Measurements from ENCODE around the gene CTBS. TPM values are rescaled to one million over a fixed set of nuclear protein-coding genes. Genes with fewer than 3 reads are reported as not detected.
A peak's percentile ranks its signal among the peaks of the same experiment; 100 is the strongest.

CTBS gene
- total RNA-seq, 1 donor from 2014 or later: 11.5 TPM

DNA sequence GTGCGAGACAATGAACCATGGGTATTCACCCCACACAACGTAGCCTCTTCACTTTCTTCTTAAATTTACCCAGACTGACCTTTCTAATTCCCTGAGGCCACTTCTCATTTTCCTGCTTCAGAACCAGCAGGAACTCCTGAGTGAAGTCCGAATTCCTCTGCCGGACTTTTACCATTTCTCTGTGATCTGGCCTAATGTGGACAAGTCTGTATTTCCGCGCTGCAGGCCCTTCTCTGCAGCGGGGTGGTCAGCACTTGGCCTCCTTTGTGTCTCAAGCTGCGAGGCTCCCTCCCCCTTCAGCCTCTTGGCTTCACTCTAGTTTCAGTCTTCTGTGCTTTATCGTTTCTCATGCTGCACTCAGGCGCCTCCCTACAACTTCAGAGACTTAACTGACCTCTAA, 9.4 kb upstream of the CTBS start:
- Mint-ChIP-seq H3K4me3 (peak overlapping the region; percentile 13), H3K9me3 (peaks cover 2% of the 10 kb centered on the region), H3K36me3 (no peaks in the 10 kb centered on the region), H3K27ac (peak overlapping the region; percentile 70), H3K4me1 (peaks cover 21% of the 10 kb centered on the region), H3K27me3 (ENCODE audit: insufficient read depth, low read depth) (peaks cover 7% of the 10 kb centered on the region)
- Histone ChIP-seq H3K4me1 (peaks cover 19% of the 10 kb centered on the region), H3K9ac (no peak overlapping the region), H2AFZ (replicated peaks) (no peak overlapping the region), H3K4me2 (peak overlapping the region; percentile 66), H3K27ac (no peak overlapping the region), H3F3A (ENCODE audit: low read depth) (peaks cover 19% of the 10 kb centered on the region), H3K79me2 (ENCODE audit: low read depth) (no peaks in the 10 kb centered on the region), H4K20me1 (ENCODE audit: low read depth) (no peaks in the 10 kb centered on the region), H3K4me3 (peak overlapping the region; percentile 13), H3K9me3 (ENCODE audit: low read depth) (no peaks in the 10 kb centered on the region), H3K27me3 (no peaks in the 10 kb centered on the region), H3K36me3 (no peaks in the 10 kb centered on the region)
- TF ChIP-seq EZH2 (IDR thresholded peaks at IDR 0.05) (no peak), EZH2phosphoT487 (IDR thresholded peaks at IDR 0.05) (no peak)
- TF ChIP-seq, protein P1, sequence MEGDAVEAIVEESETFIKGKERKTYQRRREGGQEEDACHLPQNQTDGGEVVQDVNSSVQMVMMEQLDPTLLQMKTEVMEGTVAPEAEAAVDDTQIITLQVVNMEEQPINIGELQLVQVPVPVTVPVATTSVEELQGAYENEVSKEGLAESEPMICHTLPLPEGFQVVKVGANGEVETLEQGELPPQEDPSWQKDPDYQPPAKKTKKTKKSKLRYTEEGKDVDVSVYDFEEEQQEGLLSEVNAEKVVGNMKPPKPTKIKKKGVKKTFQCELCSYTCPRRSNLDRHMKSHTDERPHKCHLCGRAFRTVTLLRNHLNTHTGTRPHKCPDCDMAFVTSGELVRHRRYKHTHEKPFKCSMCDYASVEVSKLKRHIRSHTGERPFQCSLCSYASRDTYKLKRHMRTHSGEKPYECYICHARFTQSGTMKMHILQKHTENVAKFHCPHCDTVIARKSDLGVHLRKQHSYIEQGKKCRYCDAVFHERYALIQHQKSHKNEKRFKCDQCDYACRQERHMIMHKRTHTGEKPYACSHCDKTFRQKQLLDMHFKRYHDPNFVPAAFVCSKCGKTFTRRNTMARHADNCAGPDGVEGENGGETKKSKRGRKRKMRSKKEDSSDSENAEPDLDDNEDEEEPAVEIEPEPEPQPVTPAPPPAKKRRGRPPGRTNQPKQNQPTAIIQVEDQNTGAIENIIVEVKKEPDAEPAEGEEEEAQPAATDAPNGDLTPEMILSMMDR (IDR thresholded peaks at IDR 0.05): no peak
- peak; percentile 42 for DNase-seq (ENCODE audit: low spot score)

DNA sequence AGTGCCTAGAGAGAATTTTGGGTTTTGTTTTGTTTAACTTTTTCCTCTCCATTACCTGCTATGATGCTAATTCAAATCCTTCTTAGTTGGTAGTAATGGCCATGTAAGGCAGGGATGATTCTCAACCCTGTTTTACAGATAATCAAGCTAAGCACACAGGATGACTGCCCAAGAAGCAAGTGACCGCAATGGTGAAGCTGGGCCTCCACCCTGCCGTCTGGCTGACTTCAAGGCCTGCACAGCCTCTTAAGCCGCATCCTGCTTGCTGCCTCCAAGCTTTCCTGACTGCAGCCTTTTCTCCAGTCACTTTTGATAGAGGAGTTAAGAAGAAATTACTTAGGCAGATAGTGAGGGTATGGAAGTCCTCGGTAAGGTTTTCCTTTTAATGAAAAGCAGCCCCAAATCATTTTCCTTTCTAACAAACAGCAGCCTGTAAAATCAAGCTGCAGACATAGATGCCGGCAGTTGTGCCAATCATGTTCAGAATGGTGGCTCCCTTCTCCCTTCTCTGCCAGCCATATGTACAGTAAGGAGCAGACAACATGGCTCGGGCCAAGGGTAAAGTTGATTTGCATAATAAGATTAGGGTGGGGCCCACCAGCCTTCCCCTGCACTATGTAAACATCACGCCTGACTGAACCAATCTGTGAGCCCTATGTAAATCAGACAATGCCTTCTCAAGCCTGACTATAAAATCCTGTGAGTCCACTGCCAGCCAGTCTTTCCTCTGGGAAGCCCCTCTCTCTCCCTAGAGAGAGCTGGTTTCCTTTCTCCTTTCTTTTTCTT, 8.8 kb upstream of the CTBS start:
- Mint-ChIP-seq H3K9me3 (peaks cover 2% of the 10 kb centered on the region), H3K27ac (peak overlapping the region; percentile 80), H3K27me3 (ENCODE audit: insufficient read depth, low read depth) (peaks cover 7% of the 10 kb centered on the region), H3K4me1 (peaks cover 21% of the 10 kb centered on the region), H3K36me3 (no peaks in the 10 kb centered on the region), H3K4me3 (peak overlapping the region; percentile 13)
- Histone ChIP-seq H3K27ac (no peak overlapping the region), H3K36me3 (no peaks in the 10 kb centered on the region), H4K20me1 (ENCODE audit: low read depth) (no peaks in the 10 kb centered on the region), H2AFZ (replicated peaks) (no peak overlapping the region), H3K4me1 (peaks cover 19% of the 10 kb centered on the region), H3K4me3 (peak overlapping the region; percentile 13), H3F3A (ENCODE audit: low read depth) (peaks cover 19% of the 10 kb centered on the region), H3K79me2 (ENCODE audit: low read depth) (no peaks in the 10 kb centered on the region), H3K9ac (no peak overlapping the region), H3K27me3 (no peaks in the 10 kb centered on the region), H3K4me2 (peak overlapping the region; percentile 66), H3K9me3 (ENCODE audit: low read depth) (no peaks in the 10 kb centered on the region)
- peak; percentile 85 for DNase-seq (ENCODE audit: low spot score)
- TF ChIP-seq, protein P1 (IDR thresholded peaks at IDR 0.05): no peak
- no peak for TF ChIP-seq EZH2phosphoT487 (IDR thresholded peaks at IDR 0.05)
- TF ChIP-seq EZH2 (IDR thresholded peaks at IDR 0.05): no peak

DNA sequence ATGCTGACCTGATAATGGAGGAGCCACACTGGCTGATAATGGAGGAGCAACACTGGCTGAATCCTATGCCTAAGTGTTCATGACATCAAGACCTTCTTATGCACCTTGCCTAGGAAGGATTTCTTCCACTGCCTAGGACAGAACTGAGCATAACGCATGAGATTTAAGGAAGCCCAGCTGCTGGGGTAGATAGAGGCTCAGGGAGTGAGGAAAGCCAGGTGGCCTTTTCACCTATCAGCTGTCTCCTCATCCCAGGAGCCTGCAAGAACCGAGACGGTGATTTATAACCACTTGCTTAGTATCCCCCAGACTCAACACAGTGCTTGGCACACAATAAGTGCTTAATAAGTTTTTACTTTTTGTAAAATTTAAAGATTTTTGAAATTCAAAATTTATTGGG, 7.4 kb upstream of the CTBS start:
- Histone ChIP-seq H3K36me3 (no peaks in the 10 kb centered on the region), H4K20me1 (ENCODE audit: low read depth) (no peaks in the 10 kb centered on the region), H3K9me3 (ENCODE audit: low read depth) (no peaks in the 10 kb centered on the region), H3K27ac (no peak overlapping the region), H3K4me2 (no peak overlapping the region), H3K27me3 (no peaks in the 10 kb centered on the region), H2AFZ (replicated peaks) (no peak overlapping the region), H3K4me3 (no peak overlapping the region), H3F3A (ENCODE audit: low read depth) (peaks cover 19% of the 10 kb centered on the region), H3K9ac (no peak overlapping the region), H3K4me1 (peaks cover 19% of the 10 kb centered on the region), H3K79me2 (ENCODE audit: low read depth) (no peaks in the 10 kb centered on the region)
- no peak for DNase-seq (ENCODE audit: low spot score)
- Mint-ChIP-seq H3K27me3 (ENCODE audit: insufficient read depth, low read depth) (peaks cover 7% of the 10 kb centered on the region), H3K27ac (no peak overlapping the region), H3K4me1 (peaks cover 21% of the 10 kb centered on the region), H3K9me3 (peaks cover 2% of the 10 kb centered on the region), H3K36me3 (no peaks in the 10 kb centered on the region), H3K4me3 (no peak overlapping the region)
- TF ChIP-seq EZH2 (IDR thresholded peaks at IDR 0.05) (no peak), EZH2phosphoT487 (IDR thresholded peaks at IDR 0.05) (no peak)
- TF ChIP-seq, protein P1 (IDR thresholded peaks at IDR 0.05): no peak
